Measurements from ENCODE around the gene TGFBRAP1. TPM values are rescaled to one million over a fixed set of nuclear protein-coding genes. Genes with fewer than 3 reads are reported as not detected.

The TGFBRAP1 gene
- total and polyA plus RNA-seq, 4 donors, result 1.8 to 10.4 (median 6.8) TPM

DNA sequence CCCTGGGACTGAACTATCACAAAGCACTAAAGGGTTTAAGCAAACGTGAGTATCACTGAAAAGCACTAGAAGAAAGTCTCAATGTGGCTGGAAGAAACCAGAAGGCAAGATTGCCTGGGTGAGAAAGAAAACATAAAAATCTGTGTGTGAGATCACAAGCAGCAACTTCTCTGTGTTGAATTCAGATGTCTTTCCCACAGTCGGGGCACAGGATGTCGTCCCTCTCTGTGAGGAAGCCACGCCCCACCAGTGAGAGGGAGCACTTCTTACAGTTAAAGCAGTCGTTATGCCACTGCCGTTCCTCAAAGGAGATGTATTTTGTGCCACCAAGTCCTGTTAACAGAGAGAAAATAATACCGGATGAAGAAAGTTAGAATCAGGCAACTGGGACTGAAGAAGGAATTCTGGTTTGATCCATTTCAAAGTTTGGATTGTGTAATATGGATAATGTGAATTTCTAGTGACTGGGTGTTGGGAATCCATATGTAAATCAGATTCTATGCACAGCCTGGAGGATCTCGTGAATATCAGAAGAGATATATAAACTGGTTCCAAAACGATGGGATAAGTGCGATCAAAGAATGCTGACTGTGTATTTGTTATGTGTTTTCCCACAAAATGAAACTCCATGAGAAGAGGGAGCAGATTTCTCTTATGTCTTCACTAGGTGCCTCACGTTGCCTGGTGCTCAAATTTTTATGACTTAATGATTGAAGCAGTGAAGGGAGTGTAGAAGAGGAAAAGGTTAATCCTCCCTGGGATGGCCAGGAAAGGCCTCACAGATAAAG lies 31.8 kb upstream of the TGFBRAP1 start:
- Histone ChIP-seq H3K27me3 (ENCODE audit: control insufficient read depth in 4 of 4, insufficient read depth in 4 of 4, low read length in 3 of 4) (no peaks in the 10 kb centered on the region), H3K27ac (ENCODE audit: low read depth in 1 of 2, low read length in 2 of 2) (no peak overlapping the region), H3K36me3 (ENCODE audit: control insufficient read depth in 4 of 4, insufficient read depth in 3 of 4, low read depth in 1 of 4, low read length in 3 of 4) (peaks cover 2 to 8% (median 5%) of the 10 kb centered on the region in 4 donors), H3K9me3 (ENCODE audit: control insufficient read depth in 4 of 4, low read length in 3 of 4) (no peaks in the 10 kb centered on the region), H3K4me3 (ENCODE audit: low read depth in 1 of 3, low read length in 3 of 3) (no peak overlapping the region), H3K4me1 (ENCODE audit: control insufficient read depth in 4 of 4, insufficient read depth in 4 of 4, low read length in 3 of 4) (peaks cover 0 to 10% (median 6%) of the 10 kb centered on the region in 4 donors), H3K9ac (ENCODE audit: low read depth in 1 of 2, low read length in 2 of 2) (no peak overlapping the region)
- TF ChIP-seq ZBTB33 (IDR thresholded peaks at IDR 0.05), result no peak
- WGBS, result 75% methylated on average over 11 of the region's 11 CpGs
- no peak for DNase-seq (ENCODE audit: low spot score)

DNA sequence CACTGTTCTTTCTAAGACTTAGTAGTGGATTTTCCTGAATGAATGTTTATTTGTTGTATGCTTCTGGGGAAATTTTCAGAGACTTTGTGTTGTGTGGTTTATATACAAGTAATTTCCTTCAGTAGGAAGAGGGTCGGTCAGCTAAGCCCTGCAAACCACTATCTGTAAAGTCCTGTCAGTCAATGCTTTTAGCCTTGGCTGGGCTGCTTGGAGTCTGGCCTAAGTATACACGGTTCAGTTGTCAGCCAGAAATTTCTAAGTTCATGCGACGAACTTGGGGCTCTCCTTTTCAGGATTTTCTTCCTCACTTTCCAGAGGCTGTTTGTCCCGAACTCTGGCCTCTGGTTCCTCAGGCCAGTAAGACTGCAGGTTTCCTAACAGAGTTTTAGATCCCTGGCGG lies 29.1 kb upstream of the TGFBRAP1 start:
- no peak overlapping the region for H3K9ac ChIP-seq (ENCODE audit: low read depth in 1 of 2, low read length in 2 of 2)
- peak; percentile 42 for TF ChIP-seq FOXA2 (IDR thresholded peaks at IDR 0.05)
- no peak for TF ChIP-seq HNF4A (conservative IDR thresholded peaks at IDR 0.05)
- H3K9me3 ChIP-seq (ENCODE audit: control insufficient read depth in 4 of 4, low read length in 3 of 4), result no peaks in the 10 kb centered on the region
- WGBS, result 51% methylated on average over 6 of the region's 6 CpGs
- H3K36me3 ChIP-seq (ENCODE audit: control insufficient read depth in 4 of 4, insufficient read depth in 3 of 4, low read depth in 1 of 4, low read length in 3 of 4), result peaks cover 6 to 12% (median 8%) of the 10 kb centered on the region in 4 donors
- H3K4me3 ChIP-seq (ENCODE audit: low read depth in 1 of 3, low read length in 3 of 3), result no peak overlapping the region
- no peak overlapping the region for H3K27ac ChIP-seq (ENCODE audit: low read depth in 1 of 2, low read length in 2 of 2)
- no peak for DNase-seq (ENCODE audit: low spot score)
- no peaks in the 10 kb centered on the region for H3K27me3 ChIP-seq (ENCODE audit: control insufficient read depth in 4 of 4, insufficient read depth in 4 of 4, low read length in 3 of 4)
- H3K4me1 ChIP-seq (ENCODE audit: control insufficient read depth in 4 of 4, insufficient read depth in 4 of 4, low read length in 3 of 4), result peaks cover 0 to 10% (median 6%) of the 10 kb centered on the region in 4 donors

DNA sequence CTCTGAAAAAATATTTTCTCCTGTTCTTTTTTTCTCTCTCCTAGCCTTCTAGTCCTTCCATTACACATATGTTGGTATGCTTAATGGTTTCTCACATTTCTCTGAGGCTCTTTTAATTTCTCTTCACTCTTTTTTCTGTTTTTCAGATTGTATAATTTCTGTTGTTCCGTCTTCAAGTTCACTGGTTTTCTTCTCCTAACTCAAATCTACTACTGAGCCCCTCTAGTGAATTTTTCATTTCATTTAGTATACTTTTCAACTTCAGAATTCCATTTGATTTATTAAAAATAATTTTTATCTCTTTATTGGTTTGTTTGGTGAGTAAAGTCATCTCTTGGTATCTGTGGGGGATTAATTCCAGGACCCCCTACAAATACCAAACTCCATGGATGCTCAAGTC lies 27.6 kb upstream of the TGFBRAP1 start:
- Histone ChIP-seq H3K4me3 (ENCODE audit: low read depth in 1 of 3, low read length in 3 of 3) (no peak overlapping the region), H3K36me3 (ENCODE audit: control insufficient read depth in 4 of 4, insufficient read depth in 3 of 4, low read depth in 1 of 4, low read length in 3 of 4) (peaks cover 6 to 15% (median 8%) of the 10 kb centered on the region in 4 donors), H3K9ac (ENCODE audit: low read depth in 1 of 2, low read length in 2 of 2) (no peak overlapping the region), H3K4me1 (ENCODE audit: control insufficient read depth in 4 of 4, insufficient read depth in 4 of 4, low read length in 3 of 4) (peaks cover 0 to 10% (median 6%) of the 10 kb centered on the region in 4 donors), H3K27ac (ENCODE audit: low read depth in 1 of 2, low read length in 2 of 2) (no peak overlapping the region), H3K27me3 (ENCODE audit: control insufficient read depth in 4 of 4, insufficient read depth in 4 of 4, low read length in 3 of 4) (no peaks in the 10 kb centered on the region), H3K9me3 (ENCODE audit: control insufficient read depth in 4 of 4, low read length in 3 of 4) (no peaks in the 10 kb centered on the region)
- 96% methylated on average over 1 of the region's 1 CpG for WGBS
- no peak for DNase-seq (ENCODE audit: low spot score)
- TF ChIP-seq MAX (IDR thresholded peaks at IDR 0.05), result no peak

- no peak overlapping the region for H3K4me3 ChIP-seq (ENCODE audit: low read depth in 1 of 3, low read length in 3 of 3)
- H3K9ac ChIP-seq (ENCODE audit: low read depth in 1 of 2, low read length in 2 of 2), result no peak overlapping the region
- peaks cover 7 to 71% (median 56%) of the 10 kb centered on the region in 4 donors for H3K36me3 ChIP-seq (ENCODE audit: control insufficient read depth in 4 of 4, insufficient read depth in 3 of 4, low read depth in 1 of 4, low read length in 3 of 4)
- no peak overlapping the region for H3K27ac ChIP-seq (ENCODE audit: low read depth in 1 of 2, low read length in 2 of 2)
- H3K27me3 ChIP-seq (ENCODE audit: control insufficient read depth in 4 of 4, insufficient read depth in 4 of 4, low read length in 3 of 4), result no peaks in the 10 kb centered on the region
- DNase-seq (ENCODE audit: low spot score), result no peak
- H3K9me3 ChIP-seq (ENCODE audit: control insufficient read depth in 4 of 4, low read length in 3 of 4), result no peaks in the 10 kb centered on the region
- WGBS, result 71% methylated on average over 4 of the region's 4 CpGs
- TF ChIP-seq RAD21 (IDR thresholded peaks at IDR 0.05) (peak; percentile 69 to 73), ZBTB33 (IDR thresholded peaks at IDR 0.05) (no peak)
- TF ChIP-seq, protein P1, sequence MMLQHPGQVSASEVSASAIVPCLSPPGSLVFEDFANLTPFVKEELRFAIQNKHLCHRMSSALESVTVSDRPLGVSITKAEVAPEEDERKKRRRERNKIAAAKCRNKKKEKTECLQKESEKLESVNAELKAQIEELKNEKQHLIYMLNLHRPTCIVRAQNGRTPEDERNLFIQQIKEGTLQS (IDR thresholded peaks at IDR 0.05), result no peak
- TF ChIP-seq, protein P2, sequence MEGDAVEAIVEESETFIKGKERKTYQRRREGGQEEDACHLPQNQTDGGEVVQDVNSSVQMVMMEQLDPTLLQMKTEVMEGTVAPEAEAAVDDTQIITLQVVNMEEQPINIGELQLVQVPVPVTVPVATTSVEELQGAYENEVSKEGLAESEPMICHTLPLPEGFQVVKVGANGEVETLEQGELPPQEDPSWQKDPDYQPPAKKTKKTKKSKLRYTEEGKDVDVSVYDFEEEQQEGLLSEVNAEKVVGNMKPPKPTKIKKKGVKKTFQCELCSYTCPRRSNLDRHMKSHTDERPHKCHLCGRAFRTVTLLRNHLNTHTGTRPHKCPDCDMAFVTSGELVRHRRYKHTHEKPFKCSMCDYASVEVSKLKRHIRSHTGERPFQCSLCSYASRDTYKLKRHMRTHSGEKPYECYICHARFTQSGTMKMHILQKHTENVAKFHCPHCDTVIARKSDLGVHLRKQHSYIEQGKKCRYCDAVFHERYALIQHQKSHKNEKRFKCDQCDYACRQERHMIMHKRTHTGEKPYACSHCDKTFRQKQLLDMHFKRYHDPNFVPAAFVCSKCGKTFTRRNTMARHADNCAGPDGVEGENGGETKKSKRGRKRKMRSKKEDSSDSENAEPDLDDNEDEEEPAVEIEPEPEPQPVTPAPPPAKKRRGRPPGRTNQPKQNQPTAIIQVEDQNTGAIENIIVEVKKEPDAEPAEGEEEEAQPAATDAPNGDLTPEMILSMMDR (IDR thresholded peaks at IDR 0.05; ENCODE audit: low read depth, low read length, missing input control), result peak; percentile 26
- peaks cover 0 to 2% (median 0%) of the 10 kb centered on the region in 4 donors for H3K4me1 ChIP-seq (ENCODE audit: control insufficient read depth in 4 of 4, insufficient read depth in 4 of 4, low read length in 3 of 4)
Observed at GRCh38 chr2:105344704-105345345, 15.3 kb upstream of the TGFBRAP1 start.

Data from liver (tissue), 9 donors.